SJCRH30 (cell line): ENCODE measurements around the gene ASTE1. TPM values are rescaled to one million over a fixed set of nuclear protein-coding genes. Genes with fewer than 3 reads are reported as not detected.
A peak's percentile ranks its signal among the peaks of the same experiment; 100 is the strongest.

Source experiments
- DNase-seq, 2 experiments: peaks; one replicate each; pipeline ENCODE4 v3.0.0-alpha.2; 2015 to 2020
- H3K27ac ChIP-seq: fragments of 250-450 bp; sonication (Bioruptor Pico); 2 replicates; pipeline ENCODE4 v1.5.1; 2020; ENCODE audit warnings: mild to moderate bottlenecking, moderate library complexity
- H3K27me3 ChIP-seq: fragments of 250-450 bp; sonication (Bioruptor Pico); 2 replicates; pipeline ENCODE4 v1.5.1; 2020; ENCODE audit warnings: mild to moderate bottlenecking, moderate library complexity
- H3K36me3 ChIP-seq: fragments of 250-450 bp; sonication (Bioruptor Pico); 2 replicates; pipeline ENCODE4 v1.5.1; 2020; ENCODE audit warnings: mild to moderate bottlenecking, moderate library complexity
- H3K4me1 ChIP-seq: fragments of 250-450 bp; sonication (Bioruptor Pico); 2 replicates; pipeline ENCODE4 v1.5.1; 2020; ENCODE audit warnings: mild to moderate bottlenecking, moderate library complexity
- H3K4me3 ChIP-seq: fragments of 250-450 bp; sonication (Bioruptor Pico); 2 replicates; pipeline ENCODE4 v1.5.1; 2020; ENCODE audit warnings: mild to moderate bottlenecking, moderate library complexity
- H3K9me3 ChIP-seq: fragments of 250-450 bp; sonication (Bioruptor Pico); replicated peaks from 2 replicates; pipeline ENCODE4 v1.5.1; 2020; ENCODE audit warnings: mild to moderate bottlenecking, moderate library complexity
- total RNA-seq: library from RNA; depleted of rRNA; stranded (reverse); fragments of >200 nt; shearing (Covaris generic); gene quantifications from 2 replicates; pipeline ENCODE4 v1.2.3, GENCODE V29; 2014

The ASTE1 gene
- total RNA-seq, 1 experiment from 2014 or later: 10.5 TPM

- H3K27me3 ChIP-seq: no peaks in the 10 kb centered on the region
- no peak overlapping the region for H3K27ac ChIP-seq
- DNase-seq: peak; percentile 13 to 72
- no peaks in the 10 kb centered on the region for H3K9me3 ChIP-seq
- no peak overlapping the region for H3K4me3 ChIP-seq
- H3K36me3 ChIP-seq: no peaks in the 10 kb centered on the region
- H3K4me1 ChIP-seq: no peaks in the 10 kb centered on the region
These were observed 7.0 kb upstream of the ASTE1 start for GRCh38 chr3:131033480-131034080.

DNA sequence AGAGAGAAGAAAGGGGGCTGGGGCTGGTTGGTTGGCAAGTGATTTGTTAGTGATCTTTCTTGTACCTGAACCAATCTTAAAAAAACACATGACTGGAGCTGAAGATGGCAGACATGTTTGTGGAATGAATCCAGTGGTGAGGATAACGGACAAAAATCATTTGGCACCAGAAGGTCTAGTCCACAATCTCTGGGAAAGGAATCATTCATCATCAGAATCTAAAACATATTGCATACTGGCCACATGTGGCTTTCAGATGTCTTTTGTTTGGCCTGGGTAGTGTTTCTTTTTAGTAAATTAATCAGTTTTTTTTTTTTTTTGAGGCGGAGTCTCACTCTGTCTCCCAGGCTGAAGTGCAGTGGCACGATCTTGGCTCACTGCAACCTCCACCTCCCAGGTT, 5.0 kb upstream of the ASTE1 start:
- H3K36me3 ChIP-seq: no peaks in the 10 kb centered on the region
- DNase-seq: no peak
- no peak overlapping the region for H3K27ac ChIP-seq
- no peak overlapping the region for H3K4me3 ChIP-seq
- no peaks in the 10 kb centered on the region for H3K4me1 ChIP-seq
- no peaks in the 10 kb centered on the region for H3K27me3 ChIP-seq
- H3K9me3 ChIP-seq: no peaks in the 10 kb centered on the region

DNA sequence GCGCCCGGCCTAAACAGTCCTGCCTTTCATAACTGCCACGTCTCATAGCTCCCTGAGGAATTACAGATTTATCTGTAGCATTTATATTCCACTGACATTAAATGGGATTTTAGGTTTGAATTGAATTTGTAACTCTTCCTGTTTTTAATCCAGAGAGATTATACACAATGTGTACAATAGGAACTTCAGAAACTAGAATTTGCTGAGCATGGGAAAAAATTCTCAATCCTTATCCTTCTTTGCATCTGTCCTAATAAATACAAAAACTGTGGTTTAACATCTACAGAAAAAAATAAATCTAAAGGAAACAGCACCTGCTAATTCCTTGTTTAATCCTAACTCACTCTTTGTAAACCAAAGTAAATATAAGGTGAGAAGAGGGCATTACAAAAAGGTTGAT, 2.2 kb upstream of the ASTE1 start:
- Histone ChIP-seq H3K27me3 (no peaks in the 10 kb centered on the region), H3K36me3 (no peaks in the 10 kb centered on the region), H3K4me1 (no peaks in the 10 kb centered on the region), H3K27ac (no peak overlapping the region), H3K4me3 (no peak overlapping the region), H3K9me3 (no peaks in the 10 kb centered on the region)
- DNase-seq: no peak

GRCh38 chr3:131025539-131025938, 1.1 kb downstream of the ASTE1 start:
- Histone ChIP-seq H3K4me3 (peak overlapping the region; percentile 69), H3K9me3 (no peaks in the 10 kb centered on the region), H3K4me1 (no peaks in the 10 kb centered on the region), H3K36me3 (peaks cover 2% of the 10 kb centered on the region; the same call in 1 of the 2 replicates), H3K27me3 (no peaks in the 10 kb centered on the region), H3K27ac (no peak overlapping the region)
- DNase-seq: no peak

GRCh38 chr3:131020122-131020693, 6.4 kb downstream of the ASTE1 start:
- H3K9me3 ChIP-seq: no peaks in the 10 kb centered on the region
- no peak overlapping the region for H3K4me3 ChIP-seq
- H3K36me3 ChIP-seq: peaks cover 13% of the 10 kb centered on the region
- H3K4me1 ChIP-seq: no peaks in the 10 kb centered on the region
- H3K27me3 ChIP-seq: no peaks in the 10 kb centered on the region
- no peak overlapping the region for H3K27ac ChIP-seq
- DNase-seq: peak in 1 of 2 experiments; percentile 18

- no peak for DNase-seq
- Histone ChIP-seq H3K36me3 (peaks cover 13% of the 10 kb centered on the region), H3K4me1 (no peaks in the 10 kb centered on the region), H3K9me3 (no peaks in the 10 kb centered on the region), H3K27me3 (no peaks in the 10 kb centered on the region), H3K4me3 (no peak overlapping the region), H3K27ac (no peak overlapping the region)
These were observed 7.7 kb downstream of the ASTE1 start for GRCh38 chr3:131018970-131019369.

- Histone ChIP-seq H3K27ac (no peak overlapping the region), H3K4me3 (no peak overlapping the region), H3K36me3 (peaks cover 4% of the 10 kb centered on the region; the same call in 1 of the 2 replicates), H3K9me3 (no peaks in the 10 kb centered on the region), H3K27me3 (no peaks in the 10 kb centered on the region), H3K4me1 (no peaks in the 10 kb centered on the region)
- no peak for DNase-seq
These were observed 16.9 kb downstream of the ASTE1 start for GRCh38 chr3:131009698-131010097.

GRCh38 chr3:131008326-131008725, 18.3 kb downstream of the ASTE1 start:
- no peaks in the 10 kb centered on the region for H3K9me3 ChIP-seq
- H3K36me3 ChIP-seq: peaks cover 14% of the 10 kb centered on the region; the same call in 1 of the 2 replicates
- H3K4me1 ChIP-seq: no peaks in the 10 kb centered on the region

DNA sequence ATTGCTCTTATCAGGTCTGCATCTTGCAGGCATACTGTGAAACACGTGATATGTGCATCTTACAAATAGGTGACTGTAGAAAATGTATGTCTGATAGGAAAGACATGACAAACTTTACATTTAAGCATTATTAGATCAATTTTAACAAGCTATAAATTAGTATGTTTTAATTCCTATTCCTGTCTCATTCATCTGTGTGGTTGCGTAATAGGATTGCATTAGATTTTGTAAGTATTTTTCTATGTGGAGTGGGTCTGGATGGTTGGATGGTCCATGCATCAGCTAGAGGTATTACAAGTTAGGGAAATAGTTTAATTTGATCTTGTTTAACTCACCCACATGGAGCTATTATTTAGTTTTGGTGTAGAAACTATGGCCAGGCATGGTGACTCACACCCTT, 18.8 kb downstream of the ASTE1 start:
- H3K9me3 ChIP-seq: no peaks in the 10 kb centered on the region
- H3K27ac ChIP-seq: no peak overlapping the region
- no peaks in the 10 kb centered on the region for H3K27me3 ChIP-seq
- no peaks in the 10 kb centered on the region for H3K4me1 ChIP-seq
- peaks cover 14% of the 10 kb centered on the region; the same call in 1 of the 2 replicates for H3K36me3 ChIP-seq
- no peak overlapping the region for H3K4me3 ChIP-seq
- no peak for DNase-seq

More at GRCh38 chr3:131008326-131008725, 18.3 kb downstream of the ASTE1 start:
- DNase-seq: no peak
- no peaks in the 10 kb centered on the region for H3K27me3 ChIP-seq
- H3K27ac ChIP-seq: no peak overlapping the region
- H3K4me3 ChIP-seq: no peak overlapping the region

DNA sequence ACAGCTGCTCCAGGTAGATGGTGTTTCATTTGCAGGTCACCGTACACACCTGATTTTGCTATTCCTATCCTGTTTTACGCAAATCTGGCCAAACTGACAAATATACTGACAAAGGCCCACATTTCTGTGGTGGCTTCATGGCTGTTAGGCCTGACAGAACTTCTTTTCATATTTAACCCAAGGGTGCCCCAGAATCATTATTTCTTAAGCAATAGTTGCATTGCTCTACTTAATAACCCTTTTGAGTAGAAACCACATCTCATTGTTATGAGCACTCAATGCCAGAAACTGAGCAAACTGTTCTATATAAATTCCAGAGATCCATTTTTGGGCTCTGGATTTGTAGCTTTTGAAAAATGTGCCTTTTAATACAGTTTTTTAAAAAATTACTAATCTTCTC, 19.4 kb downstream of the ASTE1 start:
- H3K4me1 ChIP-seq: no peaks in the 10 kb centered on the region
- no peaks in the 10 kb centered on the region for H3K9me3 ChIP-seq
- H3K27me3 ChIP-seq: no peaks in the 10 kb centered on the region
- no peak for DNase-seq
- peaks cover 15% of the 10 kb centered on the region; the same call in 1 of the 2 replicates for H3K36me3 ChIP-seq
- no peak overlapping the region for H3K27ac ChIP-seq
- no peak overlapping the region for H3K4me3 ChIP-seq

DNA sequence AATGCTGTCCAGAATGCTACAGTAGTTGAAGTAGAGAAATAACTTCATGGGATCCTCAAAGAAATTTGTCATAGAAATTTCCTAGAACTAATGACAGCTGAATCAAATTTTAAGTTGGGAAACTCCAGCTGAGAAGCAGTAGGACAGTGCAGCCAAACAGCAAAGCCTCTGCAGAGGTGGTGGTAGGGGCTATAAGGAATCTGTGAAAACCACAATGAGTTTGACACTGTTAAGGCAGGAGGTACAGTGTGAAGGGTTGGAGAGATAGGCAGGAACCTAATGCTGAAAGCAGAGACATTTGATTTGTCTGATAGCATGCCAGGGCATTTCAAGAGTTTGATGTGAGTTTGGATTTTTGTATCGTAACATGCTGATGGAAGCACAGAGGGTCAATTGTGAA, 22.0 kb downstream of the ASTE1 start:
- Histone ChIP-seq H3K4me1 (no peaks in the 10 kb centered on the region), H3K36me3 (peaks cover 26% of the 10 kb centered on the region), H3K9me3 (no peaks in the 10 kb centered on the region), H3K4me3 (no peak overlapping the region), H3K27ac (no peak overlapping the region), H3K27me3 (no peaks in the 10 kb centered on the region)
- DNase-seq: no peak

DNA sequence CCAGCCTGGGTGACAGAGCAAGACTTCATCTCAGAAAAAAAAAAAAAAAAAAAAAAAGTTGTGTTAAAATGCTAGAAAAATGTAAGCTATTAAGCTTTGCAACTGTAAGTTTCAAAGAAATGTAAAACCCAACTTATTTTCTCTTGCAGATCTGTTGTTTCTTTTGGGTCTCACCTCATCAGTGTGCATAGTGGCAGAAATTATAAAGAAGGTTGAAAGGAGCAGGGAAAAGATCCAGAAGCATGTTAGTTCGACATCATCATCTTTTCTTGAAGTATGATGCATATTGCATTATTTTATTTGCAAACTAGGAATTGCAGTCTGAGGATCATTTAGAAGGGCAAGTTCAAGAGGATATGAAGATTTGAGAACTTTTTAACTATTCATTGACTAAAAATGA, 25.6 kb downstream of the ASTE1 start:
- H3K4me3 ChIP-seq: no peak overlapping the region
- no peaks in the 10 kb centered on the region for H3K4me1 ChIP-seq
- H3K36me3 ChIP-seq: peaks cover 40% of the 10 kb centered on the region
- H3K9me3 ChIP-seq: no peaks in the 10 kb centered on the region
- no peaks in the 10 kb centered on the region for H3K27me3 ChIP-seq
- no peak overlapping the region for H3K27ac ChIP-seq
- DNase-seq: no peak

- no peak for DNase-seq
- no peaks in the 10 kb centered on the region for H3K27me3 ChIP-seq
- H3K4me1 ChIP-seq: no peaks in the 10 kb centered on the region
- peaks cover 30% of the 10 kb centered on the region for H3K36me3 ChIP-seq
- H3K9me3 ChIP-seq: no peaks in the 10 kb centered on the region
- H3K4me3 ChIP-seq: no peak overlapping the region
- no peak overlapping the region for H3K27ac ChIP-seq
These were observed 29.3 kb downstream of the ASTE1 start for GRCh38 chr3:130997289-130997688.

DNA sequence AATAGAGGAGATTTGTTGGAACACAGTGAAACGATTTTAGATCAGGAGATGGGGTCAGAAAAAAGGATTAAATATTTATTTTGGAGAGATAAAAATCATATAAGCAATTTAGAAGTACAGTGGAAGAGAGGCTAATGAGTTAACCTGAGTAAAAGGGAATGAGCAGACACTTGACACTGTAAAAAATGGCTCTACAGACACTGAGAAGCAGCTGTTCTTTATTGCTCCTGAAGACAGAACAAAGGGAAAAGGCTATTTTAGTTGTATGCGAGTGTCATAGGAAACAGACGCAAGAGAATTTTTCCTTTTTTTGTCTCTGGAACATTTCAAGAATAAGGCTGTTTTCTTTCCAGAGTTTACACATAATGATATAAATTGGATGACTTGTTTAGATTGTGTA, 34.3 kb downstream of the ASTE1 start:
- Histone ChIP-seq H3K27me3 (no peaks in the 10 kb centered on the region), H3K4me1 (no peaks in the 10 kb centered on the region), H3K9me3 (no peaks in the 10 kb centered on the region), H3K4me3 (no peak overlapping the region), H3K27ac (no peak overlapping the region), H3K36me3 (peaks cover 7% of the 10 kb centered on the region)
- peak in 1 of 2 experiments; percentile 5 for DNase-seq

DNA sequence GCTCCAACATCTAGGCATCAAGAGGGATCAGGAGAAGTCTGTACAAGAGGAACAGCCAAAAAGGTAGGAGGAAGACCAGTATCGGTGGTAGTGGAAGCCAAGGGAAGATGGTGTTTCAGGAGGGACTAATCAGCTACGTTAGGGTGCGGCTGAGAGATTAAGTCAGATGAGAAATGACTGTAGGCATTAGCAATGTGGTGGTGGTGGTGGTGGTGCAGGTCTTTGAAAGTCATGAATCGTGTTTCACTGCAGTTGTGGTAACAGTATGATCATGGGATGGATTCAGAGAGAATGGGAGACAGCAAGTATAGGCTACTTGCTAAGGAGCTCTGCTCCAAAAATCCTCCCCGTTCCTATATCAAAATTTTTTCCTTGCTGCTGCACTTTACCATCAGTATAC, 35.5 kb downstream of the ASTE1 start:
- peaks cover 2% of the 10 kb centered on the region for H3K36me3 ChIP-seq
- no peak for DNase-seq
- no peak overlapping the region for H3K4me3 ChIP-seq
- H3K27ac ChIP-seq: no peak overlapping the region
- H3K27me3 ChIP-seq: no peaks in the 10 kb centered on the region
- no peaks in the 10 kb centered on the region for H3K4me1 ChIP-seq
- no peaks in the 10 kb centered on the region for H3K9me3 ChIP-seq

- no peak for DNase-seq
- H3K4me1 ChIP-seq: no peaks in the 10 kb centered on the region
- H3K27ac ChIP-seq: no peak overlapping the region
- peaks cover 2% of the 10 kb centered on the region; the same call in 1 of the 2 replicates for H3K36me3 ChIP-seq
- no peaks in the 10 kb centered on the region for H3K27me3 ChIP-seq
- no peaks in the 10 kb centered on the region for H3K9me3 ChIP-seq
- H3K4me3 ChIP-seq: no peak overlapping the region
These were observed 36.3 kb downstream of the ASTE1 start for GRCh38 chr3:130990282-130990681.
